K562 treated with DMSO at 1 percent for 4 hours (cell line): ENCODE results near the gene CDK17. TPM values are rescaled to one million over a fixed set of nuclear protein-coding genes. Genes with fewer than 3 reads are reported as not detected.

Experiments
- total RNA-seq: library from RNA; unstranded; fragments of 300-600 nt; gene quantifications from 2 replicates; pipeline ENCODE4 v1.2.3, GENCODE V29; 2022; ENCODE audit not compliant: insufficient read depth

Gene CDK17
- total RNA-seq = 11.5 and 11.9 TPM in 2 replicates

GRCh38 chr12:96399919-96400630, at the start of gene CDK17:
TSS of gene CDK17 (minus strand) at chr12:96400439. CDS start at chr12:96334836, 65,603 bp downstream.

Other genes starting within 250 kb of the CDK17 start
- 1.7 and 3.3 TPM in 2 replicates for gene ELK3, start 206.1 kb downstream of the CDK17 start, total RNA-seq
- not detected in 2 replicates for gene CFAP54, start 89.1 kb upstream of the CDK17 start, total RNA-seq